Gastroesophageal sphincter (tissue), 4 donors: Measurements from ENCODE around the gene MYBPH. TPM values are rescaled to one million over a fixed set of nuclear protein-coding genes. Genes with fewer than 3 reads are reported as not detected.

Source experiments
- ATAC-seq: fragments of 150-250 bp; one replicate; pipeline ENCODE4 v1.9.1; 2016; ENCODE audit warnings: mild to moderate bottlenecking, moderate library complexity
- H3K27ac ChIP-seq, 4 donors: fragments of 200-600 bp; sonication (generic) in 3 of 4; 1 replicate in 3 of 4; 2 replicates in 1 of 4; pipeline ENCODE4 v1.5.1; 2016 to 2019
- H3K27me3 ChIP-seq: fragments of 200-600 bp; sonication (generic); one replicate; pipeline ENCODE4 v1.5.1; 2019
- H3K36me3 ChIP-seq, 2 donors: fragments of 200-600 bp; sonication (generic); one replicate each; pipeline ENCODE4 v1.5.1; 2019; ENCODE audit warnings: control low read depth in 1 of 2
- H3K4me1 ChIP-seq, 3 donors: fragments of 200-600 bp; sonication (generic); 1 replicate in 2 of 3; 2 replicates in 1 of 3; pipeline ENCODE4 v1.5.1; 2016 to 2019; ENCODE audit warnings: control low read depth in 2 of 3
- H3K4me3 ChIP-seq, 2 donors: fragments of 200-600 bp; sonication (generic); one replicate each; pipeline ENCODE4 v1.5.1; 2019; ENCODE audit warnings: mild to moderate bottlenecking in 1 of 2, moderate library complexity in 1 of 2
- H3K9me3 ChIP-seq, 3 donors: fragments of 200-600 bp; sonication (generic); one replicate each; pipeline ENCODE4 v1.5.1; 2017 to 2019; ENCODE audit warnings: control low read depth in 2 of 3
- CTCF ChIP-seq, 4 experiments: fragments of 200-600 bp in 2 of 4; fragments of 450-650 bp in 2 of 4; sonication (generic) in 1 of 4; IDR thresholded peaks; one replicate each; pipeline ENCODE4 v1.5.1; 2017 to 2019; ENCODE audit warnings: antibody characterized with exemption in 4 of 4, mild to moderate bottlenecking in 2 of 4, moderate library complexity in 2 of 4
- EP300 ChIP-seq: sonication (generic); formaldehyde crosslinking; IDR thresholded peaks from one replicate; pipeline ENCODE4 v1.6.1; 2017; ENCODE audit warnings: antibody characterized with exemption, mild to moderate bottlenecking
- POLR2A ChIP-seq, 2 donors: fragments of 450-650 bp; IDR thresholded peaks; one replicate each; pipeline ENCODE4 v1.6.1; 2017; ENCODE audit warnings: antibody characterized with exemption in 2 of 2, mild to moderate bottlenecking in 2 of 2, moderate library complexity in 1 of 2
- POLR2AphosphoS5 ChIP-seq: sonication (generic); formaldehyde crosslinking; IDR thresholded peaks from one replicate; pipeline ENCODE4 v1.6.1; 2017; ENCODE audit warnings: antibody characterized with exemption
- WGBS, 2 donors: methylation state at CpG; one replicate each; pipeline ENCODE4 v1.1.5; 2018; ENCODE audit warnings: low coverage in 1 of 2; 5-methylcytosine and 5-hydroxymethylcytosine counted together
- total RNA-seq, 4 donors: library from RNA; depleted of rRNA; stranded (reverse); fragments of >200 nt; gene quantifications; one replicate each; pipeline ENCODE4 v1.1.0, GENCODE V29; 2016

MYBPH gene
- total RNA-seq, 4 donors from 2014 or later: not detected

DNA sequence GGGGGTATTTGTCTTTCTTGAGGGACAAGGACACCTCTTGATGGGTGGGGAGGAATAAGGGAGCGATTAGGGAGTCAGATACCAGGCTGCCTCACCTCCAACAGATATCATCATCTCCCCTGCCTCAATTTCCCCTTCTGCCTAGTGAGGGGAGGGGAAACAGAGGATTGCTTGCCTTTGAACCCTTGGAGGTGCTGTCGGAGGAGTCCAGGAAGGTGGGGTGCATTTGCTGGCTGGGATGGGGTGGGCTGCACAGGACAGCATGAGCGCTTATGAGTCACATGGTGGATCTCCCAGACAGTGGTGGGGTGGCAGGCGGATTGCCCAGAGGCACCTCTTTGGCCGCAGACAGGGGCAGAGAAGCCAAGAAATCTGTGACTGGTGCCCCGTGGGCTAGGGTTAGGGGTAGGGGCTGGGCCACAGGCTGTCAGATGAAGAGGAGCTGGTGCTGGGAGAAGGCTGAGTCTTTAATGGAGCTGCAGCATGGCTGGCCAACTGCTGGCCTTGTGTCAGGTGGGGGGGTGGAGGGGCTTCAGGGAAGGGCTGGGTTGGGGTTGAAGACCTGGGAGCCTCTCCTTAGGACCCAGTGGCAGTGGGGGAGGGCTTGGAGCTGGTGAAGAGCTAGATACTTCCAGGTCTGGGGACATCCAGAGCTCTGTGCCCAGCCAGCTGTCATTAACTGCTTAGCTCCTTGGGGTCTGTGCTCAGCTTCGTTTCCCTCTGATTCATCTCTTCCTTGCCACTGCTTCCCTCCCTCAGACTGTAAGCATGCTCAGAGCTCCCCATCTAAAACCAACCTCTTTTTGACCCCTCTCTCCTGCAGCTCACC, 55.1 kb downstream of the MYBPH start:
- H3K4me3 ChIP-seq: no peak overlapping the region
- no peak for ATAC-seq
- H3K27ac ChIP-seq: no peak overlapping the region
- H3K27me3 ChIP-seq: peaks cover 94% of the 10 kb centered on the region
- TF ChIP-seq POLR2A (IDR thresholded peaks at IDR 0.05): no peak
- TF ChIP-seq POLR2AphosphoS5: no peak
- no peak for TF ChIP-seq CTCF (IDR thresholded peaks at IDR 0.05)
- TF ChIP-seq EP300: no peak
- no peaks in the 10 kb centered on the region for H3K36me3 ChIP-seq
- WGBS, 2 donors: 52% methylated on average over 2 of the region's 7 CpGs; no CpG with 5 or more reads in 1 of the 2 donors
- H3K4me1 ChIP-seq: peaks cover 0 to 9% (median 0%) of the 10 kb centered on the region in 3 donors
- no peaks in the 10 kb centered on the region for H3K9me3 ChIP-seq

Other genes starting within 250 kb of the MYBPH start
- gene KLHL12, start 248.6 kb downstream of the MYBPH start, total RNA-seq: 10 to 100 TPM; 14.1 to 23.0 (median 21.5) TPM
- gene ADIPOR1, start 217.5 kb downstream of the MYBPH start, total RNA-seq: 10 to 100 TPM; 62.2 to 91.6 (median 68.7) TPM
- 10 to 100 TPM; 37.3 to 51.0 (median 41.2) TPM for gene CYB5R1, start 208.6 kb downstream of the MYBPH start, total RNA-seq
- gene TMEM183A, start 168.5 kb downstream of the MYBPH start, total RNA-seq: 100 to 1,000 TPM in 1 of 4 donors, 10 to 100 TPM in 3; 79.3 to 119 (median 90.0) TPM
- 10 to 100 TPM in 1 of 4 donors, 1 to 10 TPM in 2, under 1 TPM in 1; 0.81 to 10.5 (median 1.7) TPM for gene PPFIA4, start 149.3 kb downstream of the MYBPH start, total RNA-seq
- under 1 TPM in 1 of 4 donors, not detected in 3; 0.35 TPM for gene MYOG, start 89.8 kb downstream of the MYBPH start, total RNA-seq
- gene ADORA1, start 48.1 kb downstream of the MYBPH start, total RNA-seq: 1 to 10 TPM in 1 of 4 donors, under 1 TPM in 3; 0.16 to 2.7 (median 0.33) TPM
- 1 to 10 TPM in 3 of 4 donors, not detected in 1; 3.4 to 5.4 (median 5.0) TPM for gene CHI3L1, start 10.9 kb upstream of the MYBPH start, total RNA-seq
- under 1 TPM in 2 of 4 donors, not detected in 2; 0.13 to 0.16 TPM for gene CHIT1, start 53.8 kb upstream of the MYBPH start, total RNA-seq
- 100 to 1,000 TPM in 3 of 4 donors, 10 to 100 TPM in 1; 74.5 to 169 (median 116) TPM for gene BTG2, start 129.7 kb upstream of the MYBPH start, total RNA-seq
- 10 to 100 TPM; 19.3 to 53.6 (median 37.9) TPM for gene FMOD, start 175.3 kb upstream of the MYBPH start, total RNA-seq